ENCODE results near the gene ESD. TPM values are rescaled to one million over a fixed set of nuclear protein-coding genes. Genes with fewer than 3 reads are reported as not detected.

The ESD gene
- total RNA-seq, 1 experiment from 2014 or later, result 68.3 TPM

DNA sequence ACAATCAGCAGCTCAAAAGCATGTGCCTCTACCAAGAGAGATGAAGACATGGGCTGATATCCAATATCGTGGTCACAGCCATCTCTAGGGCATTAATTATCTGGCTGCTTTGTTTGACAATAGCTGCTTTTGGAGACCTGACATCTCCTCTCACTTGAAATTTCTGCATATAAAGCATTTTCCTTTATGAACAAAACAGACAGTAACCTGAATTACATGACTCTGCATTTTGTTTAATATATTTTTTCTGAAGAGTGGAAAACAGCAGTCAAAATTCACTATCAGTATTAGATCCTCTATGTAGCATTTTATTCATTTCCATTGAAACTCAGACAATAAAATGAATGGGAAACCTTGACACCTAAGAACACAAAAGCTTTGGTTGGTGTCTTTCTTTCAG, 42.4 kb upstream of the ESD start:
- ATAC-seq (no peak), DNase-seq (ENCODE audit: low read depth, low spot score) (no peak)
- BruUV-seq (replicated peaks), result no TSS peak
- no peak for TF ChIP-seq TCF7L2 (IDR thresholded peaks at IDR 0.05; ENCODE audit: low read depth, low read length)
- TF ChIP-seq SIN3A (IDR thresholded peaks at IDR 0.05; ENCODE audit: borderline replicate concordance, insufficient read depth, low read depth, low read length), result no peak
- no peak for TF ChIP-seq POLR2AphosphoS5 (IDR thresholded peaks at IDR 0.05; ENCODE audit: low read depth, low read length)
- TF ChIP-seq, protein P1, sequence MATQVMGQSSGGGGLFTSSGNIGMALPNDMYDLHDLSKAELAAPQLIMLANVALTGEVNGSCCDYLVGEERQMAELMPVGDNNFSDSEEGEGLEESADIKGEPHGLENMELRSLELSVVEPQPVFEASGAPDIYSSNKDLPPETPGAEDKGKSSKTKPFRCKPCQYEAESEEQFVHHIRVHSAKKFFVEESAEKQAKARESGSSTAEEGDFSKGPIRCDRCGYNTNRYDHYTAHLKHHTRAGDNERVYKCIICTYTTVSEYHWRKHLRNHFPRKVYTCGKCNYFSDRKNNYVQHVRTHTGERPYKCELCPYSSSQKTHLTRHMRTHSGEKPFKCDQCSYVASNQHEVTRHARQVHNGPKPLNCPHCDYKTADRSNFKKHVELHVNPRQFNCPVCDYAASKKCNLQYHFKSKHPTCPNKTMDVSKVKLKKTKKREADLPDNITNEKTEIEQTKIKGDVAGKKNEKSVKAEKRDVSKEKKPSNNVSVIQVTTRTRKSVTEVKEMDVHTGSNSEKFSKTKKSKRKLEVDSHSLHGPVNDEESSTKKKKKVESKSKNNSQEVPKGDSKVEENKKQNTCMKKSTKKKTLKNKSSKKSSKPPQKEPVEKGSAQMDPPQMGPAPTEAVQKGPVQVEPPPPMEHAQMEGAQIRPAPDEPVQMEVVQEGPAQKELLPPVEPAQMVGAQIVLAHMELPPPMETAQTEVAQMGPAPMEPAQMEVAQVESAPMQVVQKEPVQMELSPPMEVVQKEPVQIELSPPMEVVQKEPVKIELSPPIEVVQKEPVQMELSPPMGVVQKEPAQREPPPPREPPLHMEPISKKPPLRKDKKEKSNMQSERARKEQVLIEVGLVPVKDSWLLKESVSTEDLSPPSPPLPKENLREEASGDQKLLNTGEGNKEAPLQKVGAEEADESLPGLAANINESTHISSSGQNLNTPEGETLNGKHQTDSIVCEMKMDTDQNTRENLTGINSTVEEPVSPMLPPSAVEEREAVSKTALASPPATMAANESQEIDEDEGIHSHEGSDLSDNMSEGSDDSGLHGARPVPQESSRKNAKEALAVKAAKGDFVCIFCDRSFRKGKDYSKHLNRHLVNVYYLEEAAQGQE (IDR thresholded peaks at IDR 0.05; ENCODE audit: insufficient read depth in 1 of 2, low read depth in 2 of 2, low read length in 1 of 2), result no peak
- TF ChIP-seq, protein P2, sequence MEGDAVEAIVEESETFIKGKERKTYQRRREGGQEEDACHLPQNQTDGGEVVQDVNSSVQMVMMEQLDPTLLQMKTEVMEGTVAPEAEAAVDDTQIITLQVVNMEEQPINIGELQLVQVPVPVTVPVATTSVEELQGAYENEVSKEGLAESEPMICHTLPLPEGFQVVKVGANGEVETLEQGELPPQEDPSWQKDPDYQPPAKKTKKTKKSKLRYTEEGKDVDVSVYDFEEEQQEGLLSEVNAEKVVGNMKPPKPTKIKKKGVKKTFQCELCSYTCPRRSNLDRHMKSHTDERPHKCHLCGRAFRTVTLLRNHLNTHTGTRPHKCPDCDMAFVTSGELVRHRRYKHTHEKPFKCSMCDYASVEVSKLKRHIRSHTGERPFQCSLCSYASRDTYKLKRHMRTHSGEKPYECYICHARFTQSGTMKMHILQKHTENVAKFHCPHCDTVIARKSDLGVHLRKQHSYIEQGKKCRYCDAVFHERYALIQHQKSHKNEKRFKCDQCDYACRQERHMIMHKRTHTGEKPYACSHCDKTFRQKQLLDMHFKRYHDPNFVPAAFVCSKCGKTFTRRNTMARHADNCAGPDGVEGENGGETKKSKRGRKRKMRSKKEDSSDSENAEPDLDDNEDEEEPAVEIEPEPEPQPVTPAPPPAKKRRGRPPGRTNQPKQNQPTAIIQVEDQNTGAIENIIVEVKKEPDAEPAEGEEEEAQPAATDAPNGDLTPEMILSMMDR (IDR thresholded peaks at IDR 0.05), result no peak
- Histone ChIP-seq H3K27me3 (ENCODE audit: control insufficient read depth, insufficient read depth, low read length) (no peaks in the 10 kb centered on the region), H3K9me3 (ENCODE audit: control insufficient read depth, insufficient read depth, low read depth, low read length) (no peaks in the 10 kb centered on the region), H3K27ac (ENCODE audit: low read length) (no peak overlapping the region), H3K4me3 (ENCODE audit: low read depth in 2 of 2, low read length in 2 of 2) (no peak overlapping the region), H3K36me3 (ENCODE audit: control insufficient read depth, insufficient read depth, low read length) (no peaks in the 10 kb centered on the region), H3K4me1 (ENCODE audit: control insufficient read depth, insufficient read depth, low read length) (no peaks in the 10 kb centered on the region)
- in situ Hi-C loops (cut with HindIII; ENCODE audit: low pct_unique_long_range_greater_than_20kb, low sequenced_read_pairs) (no loop called here), intact Hi-C loops (cut with micrococcal nuclease; ENCODE audit: unreplicated experiment) (no loop called here)
- CTCF ChIA-PET, result no interaction called here
- POLR2A ChIA-PET, result no interaction called here

DNA sequence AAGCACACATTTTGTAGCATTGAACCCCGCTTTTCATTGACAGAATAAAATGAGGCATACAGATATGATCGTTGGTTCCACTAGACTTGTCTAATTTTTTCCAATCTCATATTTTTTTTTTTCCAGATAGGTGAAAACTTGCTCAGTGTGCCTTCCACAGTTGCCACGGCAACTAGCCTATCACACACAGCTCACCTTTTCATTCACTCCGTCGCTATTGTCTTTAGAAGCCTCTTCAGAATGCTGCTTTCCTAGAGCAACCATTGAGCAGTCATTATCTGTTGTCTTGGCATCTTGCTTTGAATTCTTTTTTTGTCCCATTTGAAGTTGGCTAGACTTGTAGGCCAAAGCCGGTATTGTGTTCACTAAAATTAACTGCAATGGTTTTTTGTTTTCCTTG, 37.7 kb upstream of the ESD start:
- in situ Hi-C loops (cut with HindIII; ENCODE audit: low pct_unique_long_range_greater_than_20kb, low sequenced_read_pairs) (no loop called here), intact Hi-C loops (cut with micrococcal nuclease; ENCODE audit: unreplicated experiment) (loop anchor here (5.0 kb wide), 1 partner anchor 938 kb away; no protein-coding TSS in a partner anchor)
- Histone ChIP-seq H3K9me3 (ENCODE audit: control insufficient read depth, insufficient read depth, low read depth, low read length) (no peaks in the 10 kb centered on the region), H3K36me3 (ENCODE audit: control insufficient read depth, insufficient read depth, low read length) (no peaks in the 10 kb centered on the region), H3K27ac (ENCODE audit: low read length) (no peak overlapping the region), H3K4me3 (ENCODE audit: low read depth in 2 of 2, low read length in 2 of 2) (no peak overlapping the region), H3K27me3 (ENCODE audit: control insufficient read depth, insufficient read depth, low read length) (no peaks in the 10 kb centered on the region), H3K4me1 (ENCODE audit: control insufficient read depth, insufficient read depth, low read length) (no peaks in the 10 kb centered on the region)
- no TSS peak for BruUV-seq (replicated peaks)
- DNase-seq (ENCODE audit: low read depth, low spot score) (no peak), ATAC-seq (no peak)
- ChIA-PET POLR2A (no interaction called here), CTCF (no interaction called here)
- TF ChIP-seq POLR2AphosphoS5 (IDR thresholded peaks at IDR 0.05; ENCODE audit: low read depth, low read length), result no peak
- TF ChIP-seq, protein P1 (IDR thresholded peaks at IDR 0.05; ENCODE audit: insufficient read depth in 1 of 2, low read depth in 2 of 2, low read length in 1 of 2), result no peak
- no peak for TF ChIP-seq TCF7L2 (IDR thresholded peaks at IDR 0.05; ENCODE audit: low read depth, low read length)
- no peak for TF ChIP-seq SIN3A (IDR thresholded peaks at IDR 0.05; ENCODE audit: borderline replicate concordance, insufficient read depth, low read depth, low read length)
- TF ChIP-seq, protein P2 (IDR thresholded peaks at IDR 0.05), result no peak
